TTC549 (cell line): Measurements from ENCODE around the gene TMEM248.
"Not testable (repeated sequence)": the region's sequence is repeated elsewhere in the genome, so short reads cannot be mapped to it uniquely, and the experiment has no call there.

Experiments used
- FAIRE-seq: peaks from 2 replicates; lab custom pipeline; 2012; peaks lifted over from hg19 to GRCh38; lab: Jason Lieb, UNC

The TMEM248 gene

DNA sequence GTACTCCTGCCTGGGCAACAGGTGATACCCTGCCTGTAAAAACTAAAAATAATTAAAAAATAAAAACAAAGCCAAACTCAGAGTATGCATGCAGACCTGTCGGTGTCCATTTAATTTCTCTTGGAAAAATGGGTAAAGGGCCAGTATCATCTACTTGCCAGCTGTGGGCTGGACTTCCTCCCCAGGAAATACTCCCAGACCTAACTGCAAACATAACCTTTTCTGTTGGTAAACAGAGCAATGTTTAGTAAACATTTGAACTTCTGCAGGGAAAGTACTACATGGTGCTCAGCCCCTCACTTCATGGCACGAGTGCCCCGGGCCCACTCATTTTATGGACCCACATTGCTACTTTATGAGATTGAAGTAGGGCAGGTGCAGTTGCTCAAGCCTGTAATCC lies 10.2 kb upstream of the TMEM248 start:
- FAIRE-seq: no peak

DNA sequence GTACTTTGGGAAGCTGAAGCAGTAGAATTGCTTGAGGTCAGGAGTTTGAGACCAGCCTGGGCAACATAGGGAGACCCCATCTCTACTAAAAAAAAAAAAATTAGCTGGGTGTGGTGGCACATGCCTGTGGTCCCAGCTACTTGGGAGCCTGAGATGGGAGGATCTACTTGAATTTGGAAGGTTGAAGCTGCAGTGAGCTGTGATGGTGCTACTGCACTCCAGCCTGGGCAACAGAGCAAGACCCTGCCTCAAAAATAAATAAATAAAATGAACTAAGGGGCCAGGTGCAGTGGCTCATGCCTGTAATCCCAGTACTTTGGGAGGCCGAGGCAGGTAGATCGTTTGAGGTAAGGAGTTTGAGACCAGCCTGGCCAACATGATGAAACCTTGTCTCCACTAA lies 9.8 kb upstream of the TMEM248 start:
- FAIRE-seq: not testable (repeated sequence)

DNA sequence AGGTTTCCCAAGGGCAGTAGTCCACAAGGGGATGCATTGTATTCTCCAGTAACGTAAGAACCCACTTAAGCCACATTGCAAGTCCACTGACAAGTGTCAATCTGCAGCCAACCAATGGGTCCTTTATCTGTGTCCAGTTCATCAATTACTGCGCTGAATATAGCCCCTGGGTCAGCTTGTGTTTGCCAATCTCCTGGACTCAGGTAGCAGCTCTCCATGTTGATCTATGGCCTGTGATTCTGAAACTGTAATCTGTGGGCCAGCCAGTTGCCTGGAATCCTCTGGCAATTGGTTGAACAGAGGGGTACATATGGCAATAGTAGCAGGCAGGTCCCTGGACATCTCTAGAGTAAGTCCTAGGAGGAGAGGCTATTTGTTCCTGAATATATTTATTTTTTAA lies 8.8 kb upstream of the TMEM248 start:
- FAIRE-seq: no peak

DNA sequence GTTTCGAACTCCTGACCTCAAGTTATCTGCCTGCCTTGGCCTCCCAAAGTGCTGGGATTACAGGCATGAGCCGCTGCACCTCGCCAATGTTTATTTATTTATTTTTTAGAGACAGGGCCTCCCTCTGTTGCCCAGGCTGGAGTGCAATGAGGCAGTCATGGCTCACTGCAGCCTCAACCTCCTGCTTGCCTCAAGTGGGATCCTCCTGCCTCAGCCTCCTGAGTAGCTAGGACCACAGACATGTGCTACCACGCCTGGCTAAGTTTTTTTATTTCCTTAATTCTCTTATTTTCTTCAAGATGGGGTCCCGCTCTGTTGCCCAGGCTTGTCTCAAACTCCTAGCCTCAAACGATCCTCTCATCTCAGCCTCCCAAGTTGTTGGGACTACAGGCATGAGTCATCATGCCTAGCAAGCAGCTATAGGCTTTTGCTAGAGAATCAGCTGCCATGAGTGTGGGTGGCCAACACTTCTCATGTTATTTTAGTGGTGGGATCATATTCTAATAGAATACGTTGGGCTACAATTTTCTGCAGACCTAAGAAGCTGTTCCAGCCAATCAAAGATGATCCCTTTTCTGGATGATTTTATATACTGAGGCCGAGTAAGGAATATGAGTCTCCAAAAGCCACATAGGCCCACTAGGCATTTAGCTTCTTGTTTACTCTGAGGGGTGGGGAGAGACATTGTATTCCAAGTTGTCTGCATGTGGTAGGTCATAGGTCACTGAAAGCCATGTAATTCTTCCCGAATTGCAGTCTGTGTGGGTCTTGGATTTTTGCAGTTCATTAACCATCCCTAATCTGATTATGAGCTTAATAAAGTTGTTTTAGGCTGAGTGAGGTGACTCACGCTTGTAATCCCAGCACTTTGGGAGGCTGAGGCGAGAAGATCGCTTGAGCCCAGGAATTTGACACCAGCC lies 7.6 kb upstream of the TMEM248 start:
- no peak for FAIRE-seq

DNA sequence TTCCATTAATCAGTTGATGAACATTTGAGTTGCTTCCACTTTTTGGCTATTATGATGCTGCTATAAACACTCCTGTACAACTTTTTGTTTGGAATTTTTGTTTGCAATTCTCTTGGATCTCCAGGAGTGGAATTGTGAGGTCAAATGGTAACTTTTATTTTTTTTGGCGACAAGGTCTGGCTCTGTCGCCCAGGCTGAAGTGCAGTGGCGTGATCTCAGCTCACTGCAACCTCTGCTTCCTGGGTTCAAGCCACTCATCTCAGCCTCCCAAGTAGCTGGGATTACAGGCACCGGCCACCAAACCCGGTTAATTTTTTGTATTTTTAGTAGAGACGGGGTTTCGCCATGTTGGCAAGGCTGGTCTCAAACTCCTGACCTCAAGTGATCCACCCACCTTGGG lies 3.1 kb upstream of the TMEM248 start:
- FAIRE-seq: not testable (repeated sequence)

DNA sequence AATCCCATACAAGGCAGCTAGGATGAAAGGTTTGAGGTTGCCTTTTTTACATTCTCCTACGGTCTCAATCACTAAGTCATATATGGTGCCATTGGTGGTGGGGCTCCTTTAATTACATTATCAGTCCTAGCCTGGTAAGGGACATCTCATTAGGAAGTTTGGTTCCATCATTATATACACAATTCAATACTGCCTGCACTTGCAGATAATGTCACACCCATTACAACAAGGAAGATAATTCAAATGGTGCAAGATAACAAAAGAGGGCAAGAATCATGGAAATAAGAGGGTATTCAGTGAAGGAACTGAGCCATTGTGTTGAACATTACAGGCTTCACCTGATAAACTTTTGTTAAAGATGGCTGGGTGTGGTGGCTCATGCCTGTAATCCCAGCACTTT lies 1.7 kb upstream of the TMEM248 start:
- no peak for FAIRE-seq

DNA sequence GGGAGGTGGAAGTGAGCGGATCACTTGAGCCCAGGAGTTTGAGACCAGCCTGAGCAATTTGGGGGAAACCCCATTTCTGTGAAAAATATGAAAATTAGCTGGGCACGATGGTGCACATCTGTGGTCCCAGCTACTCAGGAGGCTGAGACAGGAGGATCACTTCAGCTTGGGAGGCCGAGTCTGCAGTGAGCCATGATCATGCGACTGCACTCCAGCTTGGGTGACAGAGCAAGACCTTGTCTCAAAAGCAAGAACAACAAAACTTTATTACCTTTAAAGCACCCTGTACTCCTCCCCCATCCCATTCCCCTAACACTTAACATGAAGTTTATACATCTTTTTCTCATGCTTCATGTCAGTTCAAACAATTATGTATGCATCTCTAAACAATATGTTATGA lies 1.3 kb upstream of the TMEM248 start:
- FAIRE-seq: no peak

DNA sequence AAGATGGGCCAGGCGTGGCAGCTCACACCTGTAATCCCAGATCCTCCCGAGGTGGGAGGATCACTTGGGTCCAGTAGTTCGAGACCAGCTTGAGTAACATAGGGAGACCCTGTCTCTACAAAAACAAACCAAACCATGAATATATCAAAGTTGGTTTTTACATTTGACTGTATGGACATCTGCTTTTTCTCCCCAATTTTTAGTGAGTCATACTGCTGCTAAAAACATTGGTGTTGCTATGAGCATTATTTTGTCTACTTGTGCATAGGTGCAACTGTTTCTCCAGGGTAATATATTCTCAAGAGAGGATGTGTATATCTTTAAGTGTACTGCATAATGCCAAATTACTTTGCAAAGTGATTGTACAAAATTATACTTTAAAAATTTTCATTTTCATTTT lies 769 bp upstream of the TMEM248 start:
- FAIRE-seq: no peak

DNA sequence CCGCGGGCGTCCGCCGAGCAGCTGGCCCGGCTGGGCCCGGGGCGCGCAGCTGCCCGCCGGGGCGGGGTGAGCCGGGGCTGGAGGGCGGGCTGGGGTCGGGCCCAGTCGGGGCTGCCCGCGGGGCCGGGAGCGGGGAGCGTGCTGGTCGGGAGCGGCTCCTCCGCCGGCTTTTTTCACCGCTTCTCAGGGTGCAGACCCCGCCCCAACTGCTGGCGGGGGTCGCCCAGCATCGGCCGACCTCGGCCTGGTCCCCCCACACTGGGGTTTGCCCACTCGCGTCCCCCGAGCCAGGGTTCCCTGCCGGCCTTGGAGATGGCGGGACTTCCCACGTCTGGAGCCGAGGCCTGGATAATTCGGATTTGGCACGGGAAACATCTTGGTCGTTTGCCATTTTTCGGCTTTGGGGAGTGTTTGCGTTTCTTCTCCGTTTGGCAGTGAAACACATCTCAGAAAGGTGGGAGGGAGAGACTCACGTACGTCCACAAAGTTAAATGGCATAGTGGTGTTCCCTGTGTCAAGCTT lies 432 bp downstream of the TMEM248 start:
- no peak for FAIRE-seq

DNA sequence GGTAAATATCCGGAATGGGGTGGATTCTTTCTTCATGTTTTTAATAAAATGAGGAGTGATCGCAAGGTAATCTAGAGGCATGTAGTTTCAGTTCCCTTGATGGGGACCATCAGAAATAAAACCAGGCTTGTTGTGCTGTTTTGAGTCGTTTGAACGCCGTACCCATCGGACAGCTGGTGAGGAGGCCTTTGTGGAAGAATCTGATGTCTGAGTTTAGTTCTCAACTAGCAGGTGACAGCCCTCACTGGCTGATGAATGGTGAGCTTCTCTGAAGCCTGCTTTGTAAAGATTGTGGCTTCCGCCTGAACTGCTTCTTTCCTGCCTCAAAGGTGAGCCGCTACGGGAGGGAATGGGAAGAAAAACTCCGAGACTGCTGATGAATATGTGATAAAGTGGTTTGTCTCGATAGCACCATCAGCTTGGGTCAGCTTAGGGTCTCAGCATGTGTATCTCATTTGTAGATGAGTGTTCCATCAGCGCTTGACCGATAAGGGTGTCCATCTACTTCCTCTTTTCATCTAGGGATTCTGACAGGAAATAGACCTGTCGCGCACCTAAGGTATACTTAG lies 977 bp downstream of the TMEM248 start:
- no peak for FAIRE-seq

DNA sequence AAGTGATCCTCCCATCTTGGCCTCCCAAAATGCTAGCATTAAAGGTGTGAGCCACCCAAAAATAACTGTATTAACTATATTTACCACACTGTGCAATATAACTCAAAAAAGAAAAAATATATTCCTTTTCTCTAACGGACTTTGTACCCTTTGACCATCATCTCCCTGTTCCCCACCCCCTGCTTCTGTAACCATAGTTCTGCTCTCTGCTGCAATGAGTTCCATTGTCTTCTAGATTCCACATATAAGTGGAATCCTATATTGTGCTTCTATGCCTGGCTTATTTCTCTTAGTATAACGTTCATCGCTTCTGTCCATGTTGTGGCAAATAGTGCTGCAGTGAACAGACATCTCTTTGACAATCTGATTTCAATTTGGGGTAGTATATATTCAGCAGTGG lies 4.2 kb downstream of the TMEM248 start:
- no peak for FAIRE-seq

DNA sequence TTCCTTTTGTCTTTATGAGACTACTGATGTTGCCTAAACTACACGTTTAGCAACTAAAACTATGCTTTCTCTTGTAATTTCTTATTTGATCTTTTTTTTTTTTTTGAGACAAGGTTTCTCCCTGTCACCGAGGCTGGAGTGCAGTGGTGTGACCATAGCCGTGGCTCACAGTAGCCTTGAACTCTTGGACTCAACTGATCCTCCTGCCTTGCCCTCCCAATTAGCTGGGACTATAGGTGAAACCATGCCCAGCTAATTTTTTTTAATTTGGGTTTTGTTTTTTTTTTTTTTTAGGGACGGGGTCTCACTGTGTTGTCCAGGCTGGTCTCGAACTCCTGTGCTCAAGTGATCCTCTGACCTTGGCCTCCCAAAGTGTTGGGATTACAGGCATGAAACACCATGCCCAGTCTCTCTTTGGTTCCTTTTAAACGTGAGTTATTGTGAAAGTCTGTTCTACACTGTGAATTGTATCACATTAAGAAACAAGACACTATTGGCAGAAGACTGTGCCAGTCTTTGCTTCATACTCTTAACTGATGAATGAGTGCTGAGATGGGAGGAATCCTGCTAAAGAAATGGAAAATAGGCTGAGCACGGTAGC lies 6.4 kb downstream of the TMEM248 start:
- no peak for FAIRE-seq

DNA sequence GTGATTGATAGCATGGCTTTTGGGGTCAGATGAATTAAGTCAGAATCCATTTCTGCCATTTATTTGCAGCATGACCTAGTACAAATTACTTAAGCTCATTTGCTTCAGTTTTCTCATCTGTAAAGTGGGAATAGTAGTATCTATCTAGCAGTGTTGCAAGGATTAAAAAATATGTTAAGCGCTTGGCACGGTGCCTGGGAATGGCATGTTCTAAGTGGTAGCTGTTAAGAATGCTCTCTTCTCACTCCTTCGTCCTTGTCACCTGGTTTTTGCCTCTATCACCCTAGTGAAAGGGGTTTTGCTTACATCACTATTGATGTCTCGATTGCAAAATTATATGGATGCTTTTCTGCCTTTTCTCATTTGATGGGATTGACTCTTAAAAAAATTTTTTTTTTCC lies 7.4 kb downstream of the TMEM248 start:
- FAIRE-seq: no peak

DNA sequence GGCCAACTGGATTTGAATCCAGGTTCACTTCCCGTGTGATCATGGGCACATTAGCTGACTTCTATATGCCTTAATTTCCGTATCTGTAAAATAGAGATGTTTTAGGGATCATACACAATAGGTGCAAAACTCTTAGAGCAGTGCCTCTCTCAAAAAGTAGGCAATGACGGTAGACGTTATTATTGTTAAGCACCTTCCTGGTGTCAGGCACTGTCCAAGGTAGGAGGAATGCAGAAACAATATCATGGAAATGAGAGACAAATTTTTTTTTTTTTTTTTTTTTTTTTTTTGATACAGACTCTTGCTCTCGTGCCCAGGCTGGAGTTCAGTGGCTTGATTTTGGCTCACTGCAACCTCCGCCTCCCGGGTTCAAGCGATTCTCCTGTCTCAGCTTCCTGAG lies 8.1 kb downstream of the TMEM248 start:
- no peak for FAIRE-seq

DNA sequence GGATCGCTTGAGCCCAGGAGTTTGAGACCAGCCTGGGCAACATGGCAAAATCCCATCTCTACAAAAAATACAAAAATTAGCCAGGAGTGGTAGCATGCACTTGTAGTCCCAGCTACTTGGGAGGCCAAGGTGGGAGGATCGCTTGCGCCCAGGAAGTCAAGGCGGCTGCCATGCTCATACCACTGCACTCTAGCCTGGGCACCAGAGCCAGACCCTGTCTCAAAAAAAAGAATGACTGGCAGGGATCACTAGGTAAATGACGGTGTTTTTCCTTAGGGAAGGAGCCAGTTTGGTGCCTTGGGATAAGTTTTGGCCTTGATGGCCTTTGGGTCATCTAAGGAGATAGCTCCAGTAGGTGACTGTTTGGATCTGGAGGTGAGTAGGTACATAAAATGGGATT lies 8.9 kb downstream of the TMEM248 start:
- no peak for FAIRE-seq

DNA sequence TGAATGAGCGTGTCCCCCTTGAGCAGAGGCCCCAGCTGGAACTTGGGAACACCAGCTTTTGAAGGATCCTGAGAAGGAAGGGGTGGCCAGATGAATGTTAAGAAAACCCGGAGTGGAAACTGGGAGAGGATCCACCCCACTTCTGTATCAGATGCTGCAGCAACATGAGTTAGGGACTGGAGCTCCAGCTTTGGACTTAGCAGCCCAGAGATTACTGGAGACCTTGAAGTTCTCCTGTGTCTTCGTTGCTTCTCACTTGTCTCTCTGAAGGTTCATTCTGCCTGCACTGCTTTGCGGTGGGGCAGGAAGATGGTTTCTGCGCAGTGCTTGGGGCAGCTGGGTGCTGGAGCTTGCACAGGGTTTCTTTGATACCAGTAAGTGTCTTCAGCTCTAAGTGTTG lies 9.3 kb downstream of the TMEM248 start:
- no peak for FAIRE-seq

DNA sequence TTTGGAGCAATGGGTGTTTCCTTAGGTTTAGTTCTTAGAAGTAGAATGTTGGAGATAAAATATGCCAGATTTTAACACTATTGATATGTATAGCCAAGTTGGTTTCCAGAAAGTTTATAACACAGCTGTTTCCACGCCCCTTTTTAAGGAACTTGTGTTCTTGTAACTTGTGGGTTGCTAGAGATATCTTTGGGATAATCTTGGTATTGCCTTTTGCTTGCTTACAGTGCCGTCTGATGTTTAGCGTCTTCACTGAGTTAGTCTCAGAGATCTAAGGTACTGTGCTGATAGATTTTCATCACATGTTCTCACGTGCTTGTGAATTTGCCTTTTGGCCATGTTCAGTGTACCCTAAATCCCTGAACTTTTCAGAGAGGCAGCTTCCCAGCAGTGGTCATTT lies 12.4 kb downstream of the TMEM248 start:
- FAIRE-seq: no peak

DNA sequence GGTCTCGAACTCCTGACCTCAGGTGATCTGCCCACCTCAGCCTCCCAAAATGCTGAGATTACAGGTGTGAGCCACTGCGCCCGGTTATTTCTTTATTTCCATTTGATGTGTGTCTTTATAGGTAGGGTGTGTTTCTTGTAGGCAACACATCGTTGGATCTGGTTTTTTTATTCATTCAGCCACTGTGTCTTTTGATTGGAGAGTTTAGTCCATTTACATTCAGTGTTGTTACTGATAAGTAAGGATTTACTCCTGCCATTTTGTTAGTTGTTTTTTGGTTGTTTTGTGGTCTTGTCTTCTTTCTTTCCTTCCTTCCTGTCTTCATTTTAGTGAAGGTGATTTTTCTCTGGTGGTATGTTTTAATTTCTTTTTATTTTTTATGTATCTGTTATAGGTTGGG lies 16.9 kb downstream of the TMEM248 start:
- no peak for FAIRE-seq

DNA sequence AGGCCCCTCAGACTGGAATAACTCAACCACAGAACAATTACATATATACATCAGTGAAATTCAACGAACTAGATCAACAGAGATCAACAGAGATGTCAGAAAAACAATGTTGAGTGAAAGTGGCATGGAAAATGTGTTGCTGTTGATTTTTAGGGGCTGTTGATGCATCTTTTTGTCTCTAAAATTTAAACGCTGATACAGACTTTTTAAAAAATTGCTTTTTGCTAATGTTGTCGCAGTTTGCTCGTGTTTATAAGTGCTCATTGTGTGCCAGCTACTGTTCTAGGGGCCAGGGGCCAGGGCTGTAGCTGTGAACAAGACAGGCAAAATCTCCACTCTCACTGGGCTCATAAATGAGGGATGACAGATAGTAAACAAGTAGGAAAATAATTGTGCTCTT lies 18.3 kb downstream of the TMEM248 start:
- no peak for FAIRE-seq

DNA sequence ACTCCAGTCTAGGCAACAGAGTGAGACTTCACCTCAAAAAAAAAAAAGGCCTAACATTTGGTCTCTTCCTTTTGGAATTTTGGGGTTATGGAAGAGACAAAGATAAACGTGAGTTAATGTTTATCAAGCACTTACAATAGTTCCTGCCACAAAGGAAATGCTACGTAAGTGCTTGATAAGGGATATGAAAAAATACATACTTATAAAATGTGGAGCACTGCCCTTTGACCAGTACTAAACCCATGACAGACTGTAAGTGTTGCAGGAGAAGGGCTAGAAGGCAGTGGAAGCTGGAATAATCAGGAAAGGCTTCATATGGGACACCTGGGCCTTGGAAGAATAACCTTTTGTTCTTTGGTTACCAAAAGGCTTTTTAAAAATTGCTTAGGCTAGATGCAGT lies 25.5 kb downstream of the TMEM248 start:
- FAIRE-seq: no peak

DNA sequence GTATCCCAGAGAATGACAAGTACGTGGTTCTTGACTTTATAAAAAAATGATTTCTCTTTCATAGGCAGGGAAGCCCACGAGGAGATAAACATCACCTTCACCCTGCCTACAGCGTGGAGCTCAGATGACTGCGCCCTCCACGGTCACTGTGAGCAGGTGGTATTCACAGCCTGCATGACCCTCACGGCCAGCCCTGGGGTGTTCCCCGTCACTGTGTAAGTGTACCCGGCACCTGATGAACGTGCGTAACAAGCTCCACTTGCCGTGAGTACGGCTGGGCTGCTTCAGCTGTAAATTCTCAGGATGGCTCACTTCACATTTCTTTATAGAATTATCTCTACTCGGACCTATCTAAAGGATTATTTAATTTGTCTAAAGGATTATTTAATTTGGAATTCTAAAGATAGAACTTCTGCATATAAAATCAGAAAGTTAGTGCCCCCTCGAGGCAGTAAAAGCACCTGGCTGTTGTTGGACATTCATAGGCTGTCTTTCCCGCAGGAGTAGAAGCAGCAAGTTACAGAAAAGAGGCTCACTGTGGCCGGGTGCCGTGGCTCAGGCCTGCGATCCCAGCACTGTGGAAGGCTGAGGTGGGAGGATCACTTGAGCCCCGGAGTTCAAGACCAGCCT lies 27.6 kb downstream of the TMEM248 start:
- no peak for FAIRE-seq

DNA sequence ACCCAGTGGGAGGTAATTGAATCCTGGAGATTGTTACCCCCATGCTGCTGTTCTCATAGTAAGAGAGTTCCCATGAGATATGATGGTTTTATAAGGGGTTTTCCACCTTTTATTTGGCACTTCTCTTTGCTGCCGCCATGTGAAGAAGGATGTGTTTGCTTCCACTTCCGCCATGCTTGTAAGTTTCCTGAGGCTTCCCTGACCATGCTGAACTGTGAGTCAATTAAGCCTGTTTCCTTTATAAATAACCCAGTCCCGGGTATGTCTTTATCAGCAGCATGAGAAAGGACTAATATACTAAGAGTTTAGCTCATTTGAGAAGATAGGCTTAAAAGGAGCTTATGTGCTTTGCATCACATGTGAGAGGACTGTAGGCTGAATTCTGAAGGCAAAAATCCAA lies 29.3 kb downstream of the TMEM248 start:
- no peak for FAIRE-seq

DNA sequence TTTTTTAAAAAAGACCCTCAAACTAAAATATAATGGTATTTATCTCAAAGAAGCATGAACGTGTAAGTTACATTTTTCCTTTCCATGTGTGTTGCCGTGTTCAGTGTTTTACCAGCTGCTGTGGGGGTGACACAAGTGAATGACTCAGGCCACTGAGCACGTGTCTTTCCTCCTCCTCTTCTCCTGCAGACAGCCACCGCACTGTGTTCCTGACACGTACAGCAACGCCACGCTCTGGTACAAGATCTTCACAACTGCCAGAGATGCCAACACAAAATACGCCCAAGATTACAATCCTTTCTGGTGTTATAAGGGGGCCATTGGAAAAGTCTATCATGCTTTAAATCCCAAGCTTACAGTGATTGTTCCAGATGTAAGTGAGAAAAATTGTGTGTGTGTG lies 29.7 kb downstream of the TMEM248 start:
- FAIRE-seq: no peak
